GM11168 (cell line): ENCODE measurements around the gene OR52M1.
"Not testable (repeated sequence)": the region's sequence is repeated elsewhere in the genome, so short reads cannot be mapped to it uniquely, and the experiment has no call there.

ENCODE experiments used
- in situ Hi-C: fragments of 300-500 bp; cut with MboI; formaldehyde crosslinking; loops from one replicate; pipeline ENCODE4 v1.12.0; 2022; ENCODE audit warnings: low sequenced_read_pairs; ENCODE audit not compliant: unreplicated experiment

OR52M1 gene, protein sequence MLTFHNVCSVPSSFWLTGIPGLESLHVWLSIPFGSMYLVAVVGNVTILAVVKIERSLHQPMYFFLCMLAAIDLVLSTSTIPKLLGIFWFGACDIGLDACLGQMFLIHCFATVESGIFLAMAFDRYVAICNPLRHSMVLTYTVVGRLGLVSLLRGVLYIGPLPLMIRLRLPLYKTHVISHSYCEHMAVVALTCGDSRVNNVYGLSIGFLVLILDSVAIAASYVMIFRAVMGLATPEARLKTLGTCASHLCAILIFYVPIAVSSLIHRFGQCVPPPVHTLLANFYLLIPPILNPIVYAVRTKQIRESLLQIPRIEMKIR

GRCh38 chr11:4544891-4545290 is at the start of gene OR52M1:
Gene OR52M1, plus strand, starts transcription at chr11:4545191. Its CDS starts 0 bp downstream, at chr11:4545191.
- in situ Hi-C loops: loop anchor here (10.0 kb wide), 1 partner anchor 360 kb away; no protein-coding TSS in a partner anchor

DNA sequence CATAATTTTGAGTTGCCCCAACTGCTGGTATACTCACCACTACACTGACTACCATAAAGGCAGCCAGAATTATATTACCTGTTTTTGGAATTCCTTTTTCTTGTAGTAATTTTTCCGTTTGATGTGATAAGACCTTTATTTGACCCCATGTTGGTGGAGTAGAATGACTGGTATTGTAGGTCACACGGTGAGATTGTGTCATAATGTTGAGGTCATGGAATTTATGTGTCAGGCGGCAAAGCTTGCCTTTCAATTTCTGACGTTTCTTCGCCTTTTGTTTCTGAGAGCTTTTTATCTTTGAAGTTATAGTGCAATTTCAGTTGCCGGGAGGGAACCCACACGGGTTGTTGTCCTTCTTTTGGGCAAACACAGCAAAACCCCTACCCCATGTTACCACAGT is 49.5 kb upstream of the OR52M1 start:
- in situ Hi-C loops: no loop called here

GRCh38 chr11:4495986-4496385 is 49.0 kb upstream of the OR52M1 start:
- in situ Hi-C loops: no loop called here

DNA sequence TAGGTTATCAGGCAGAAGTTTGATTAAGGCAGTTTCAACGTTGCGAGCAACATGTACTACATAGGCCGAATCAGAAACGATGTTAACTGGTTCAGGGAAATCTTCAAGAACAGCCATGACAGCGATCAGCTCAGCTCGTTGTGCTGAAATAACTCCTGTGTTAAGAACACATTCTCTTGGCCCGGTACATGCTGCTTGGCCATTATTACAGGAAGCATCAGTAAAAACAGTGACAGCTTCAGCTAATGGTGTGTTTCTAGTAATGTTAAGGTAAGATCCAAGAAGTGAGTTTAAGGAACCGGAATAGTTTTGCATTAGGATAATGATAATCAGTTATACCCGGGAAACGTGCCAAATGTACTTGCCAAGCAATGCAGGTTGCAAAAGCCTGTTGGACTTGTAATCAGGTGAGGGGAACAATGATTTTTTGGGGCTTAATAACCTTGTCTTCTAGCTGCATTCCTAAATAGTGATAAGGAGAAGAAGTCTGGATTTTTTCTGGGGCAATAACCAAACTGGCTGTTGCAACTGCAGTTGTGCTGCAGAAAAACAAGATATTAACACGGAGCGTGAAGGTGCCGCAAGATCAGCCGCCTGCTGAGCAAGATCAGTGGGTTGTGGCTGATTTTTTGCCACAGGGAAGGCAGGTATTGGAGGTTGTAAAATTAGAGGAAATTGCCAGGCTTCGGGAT is 48.3 kb upstream of the OR52M1 start:
- in situ Hi-C loops: no loop called here

GRCh38 chr11:4508886-4509285 is 36.1 kb upstream of the OR52M1 start:
- in situ Hi-C loops: no loop called here

GRCh38 chr11:4511282-4512245 is 33.4 kb upstream of the OR52M1 start:
- in situ Hi-C loops: no loop called here

GRCh38 chr11:4514196-4514595 is 30.8 kb upstream of the OR52M1 start:
- in situ Hi-C loops: no loop called here

DNA sequence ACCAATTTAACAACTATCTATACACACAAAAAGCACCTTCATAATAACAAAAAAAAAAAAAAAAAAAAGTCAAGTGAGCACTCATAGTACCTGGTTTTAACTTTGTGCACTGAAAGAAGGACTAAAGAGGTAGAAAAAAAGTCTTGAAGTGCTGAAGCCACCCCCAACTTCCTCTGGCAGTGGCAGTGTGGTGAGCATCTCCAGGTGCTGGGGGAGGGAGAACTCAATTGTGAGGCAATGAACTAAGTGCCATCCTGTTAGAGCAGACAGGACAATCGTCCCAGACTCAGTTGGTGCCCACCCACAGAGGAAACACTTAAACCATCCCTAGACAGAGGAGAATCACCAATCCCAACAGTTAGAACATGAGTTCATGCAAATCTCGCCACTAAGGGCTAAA is 22.7 kb upstream of the OR52M1 start:
- in situ Hi-C loops: no loop called here

GRCh38 chr11:4522752-4523151 is 22.2 kb upstream of the OR52M1 start:
- in situ Hi-C loops: no loop called here

DNA sequence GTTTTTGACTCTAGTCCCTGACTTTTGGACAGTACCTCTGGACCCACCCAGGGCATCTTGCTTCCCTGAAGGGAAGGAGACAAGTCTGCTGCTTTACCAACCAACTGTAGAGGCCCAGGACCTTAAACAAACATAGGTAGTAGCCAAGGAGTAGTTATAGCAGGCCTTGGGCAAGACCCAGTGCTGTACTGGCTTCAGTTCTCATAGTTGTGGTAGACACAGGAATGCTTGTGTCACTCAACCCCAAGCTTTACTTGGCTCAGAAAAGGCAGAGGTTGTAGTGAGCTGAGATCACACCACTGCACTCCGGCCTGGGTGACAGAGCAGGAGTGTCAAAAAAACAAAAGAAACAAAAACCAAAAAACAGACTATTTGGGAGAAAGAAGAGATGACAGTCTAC is 21.3 kb upstream of the OR52M1 start:
- in situ Hi-C loops: no loop called here

DNA sequence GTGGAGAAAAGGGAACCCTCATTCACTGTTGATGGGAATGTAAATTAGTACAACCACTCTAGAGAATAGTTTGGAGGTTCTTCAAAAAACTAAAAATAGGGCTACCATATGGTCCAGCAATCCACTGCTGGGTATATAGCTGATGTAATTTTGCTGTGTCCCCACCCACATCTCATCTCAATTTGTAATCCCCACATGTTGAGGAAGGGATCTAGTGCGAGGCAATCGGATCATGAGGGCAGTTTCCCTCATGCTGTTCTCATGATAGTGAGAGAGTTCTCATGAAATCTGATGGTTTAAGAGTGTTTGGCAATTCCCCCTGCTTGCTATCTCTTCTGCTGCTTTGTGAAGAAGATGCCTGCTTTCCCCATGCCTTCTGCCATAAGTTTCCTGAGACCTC is 17.1 kb upstream of the OR52M1 start:
- in situ Hi-C loops: no loop called here

- in situ Hi-C loops: not testable (repeated sequence)
Observed at GRCh38 chr11:4531686-4532085, 13.3 kb upstream of the OR52M1 start.

GRCh38 chr11:4539603-4540219 is 5.3 kb upstream of the OR52M1 start:
- in situ Hi-C loops: loop anchor here (10.0 kb wide), 1 partner anchor 355 kb away; no protein-coding TSS in a partner anchor

- in situ Hi-C loops: loop anchor here (10.0 kb wide), 1 partner anchor 356 kb away; no protein-coding TSS in a partner anchor
Observed at GRCh38 chr11:4541071-4541470, 3.9 kb upstream of the OR52M1 start.

GRCh38 chr11:4543561-4543960 is 1.4 kb upstream of the OR52M1 start:
- in situ Hi-C loops: loop anchor here (10.0 kb wide), 1 partner anchor 359 kb away; no protein-coding TSS in a partner anchor

- in situ Hi-C loops: loop anchor here (10.0 kb wide), 1 partner anchor 362 kb away; no protein-coding TSS in a partner anchor
Observed at GRCh38 chr11:4546878-4547277, 1.9 kb downstream of the OR52M1 start.

GRCh38 chr11:4547416-4547815 is 2.4 kb downstream of the OR52M1 start:
- in situ Hi-C loops: loop anchor here (10.0 kb wide), 1 partner anchor 363 kb away; no protein-coding TSS in a partner anchor

DNA sequence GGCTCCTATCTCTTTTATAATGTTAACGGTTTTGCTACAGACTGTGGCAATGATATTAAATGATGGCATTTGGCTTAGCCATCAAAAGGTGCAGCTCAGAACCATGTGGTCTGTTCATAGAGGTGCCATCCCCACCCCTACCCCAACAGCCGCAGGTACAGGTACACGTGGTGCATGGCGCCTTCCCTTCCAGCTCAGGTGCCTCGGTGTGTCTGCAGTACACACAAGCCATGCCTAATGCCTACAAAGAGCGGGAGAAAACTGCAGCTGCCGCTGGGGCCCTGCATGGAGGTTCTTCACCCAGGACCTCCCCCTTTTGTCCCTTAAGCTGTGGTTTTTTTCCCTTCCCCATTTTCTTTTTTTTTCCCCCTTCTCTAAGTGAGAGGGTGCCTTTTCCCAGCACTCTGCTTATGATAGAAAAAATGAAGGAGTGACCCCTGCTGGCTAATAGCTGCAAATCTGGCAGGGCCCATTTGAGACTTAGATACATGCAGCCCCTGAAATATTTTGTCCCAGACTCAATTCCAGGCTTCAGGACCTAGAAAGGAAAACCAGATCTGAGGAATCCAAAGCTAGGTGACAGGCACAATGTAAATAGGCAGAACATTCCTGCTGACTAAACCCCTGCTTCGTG is 6.5 kb downstream of the OR52M1 start:
- in situ Hi-C loops: no loop called here
